Activated CD4-positive, alpha-beta memory T cell treated with anti-CD3 and anti-CD28 coated beads, Interleukin-2, amount 10 ng/mL, durations not matched to agents 7 days and 5 days (primary cell): Measurements from ENCODE around the gene CDK18. TPM values are rescaled to one million over a fixed set of nuclear protein-coding genes. Genes with fewer than 3 reads are reported as not detected.

Source experiments
- CTCF ChIA-PET: fragments of 350-600 bp; sonication (Branson Sonifier 250); formaldehyde crosslinking; loops from one replicate; lab custom pipeline; 2021; ENCODE audit warnings: antibody characterized with exemption, inconsistent platforms; lab: Charles Lee
- POLR2A ChIA-PET: fragments of 350-600 bp; sonication (Branson Sonifier 250); formaldehyde crosslinking; loops from one replicate; lab custom pipeline; 2021; ENCODE audit warnings: antibody characterized with exemption; lab: Charles Lee
- DNase-seq: peaks from one replicate; pipeline ENCODE4 v3.0.0-alpha.2; 2020
- H3K27ac Mint-ChIP-seq: one replicate; pipeline ENCODE4 v1.8.0; 2021; ENCODE audit warnings: mild to moderate bottlenecking, mixed read lengths
- H3K27me3 Mint-ChIP-seq: one replicate; pipeline ENCODE4 v1.8.0; 2021; ENCODE audit warnings: mixed read lengths
- H3K36me3 Mint-ChIP-seq: one replicate; pipeline ENCODE4 v1.8.0; 2021; ENCODE audit warnings: low read depth, mixed read lengths
- H3K4me1 Mint-ChIP-seq: one replicate; pipeline ENCODE4 v1.8.0; 2021; ENCODE audit warnings: mixed read lengths
- H3K4me3 Mint-ChIP-seq: one replicate; pipeline ENCODE4 v1.8.0; 2021; ENCODE audit warnings: mild to moderate bottlenecking, mixed read lengths
- H3K9me3 Mint-ChIP-seq: one replicate; pipeline ENCODE4 v1.8.0; 2021; ENCODE audit warnings: mixed read lengths
- total RNA-seq, 2 experiments: library from RNA; stranded (reverse); gene quantifications; one replicate each; pipeline ENCODE4 v1.2.3, GENCODE V29; 2021

Gene CDK18
- total RNA-seq, 2 experiments from 2014 or later: 1.1 to 1.4 TPM

- peaks cover 16% of the 10 kb centered on the region for H3K27me3 Mint-ChIP-seq
These were observed 72.6 kb downstream of the CDK18 start for GRCh38 chr1:205576805-205577761.

GRCh38 chr1:205577874-205578658 lies 73.6 kb downstream of the CDK18 start:
- Mint-ChIP-seq H3K4me1 (no peaks in the 10 kb centered on the region), H3K27me3 (peaks cover 10% of the 10 kb centered on the region), H3K36me3 (no peaks in the 10 kb centered on the region), H3K27ac (no peak overlapping the region), H3K9me3 (no peaks in the 10 kb centered on the region), H3K4me3 (no peak overlapping the region)
- CTCF ChIA-PET: interaction anchor here (0.7 kb wide), 1 partner anchor 14 kb away, joined by 3 read pairs; no protein-coding TSS in a partner anchor
- POLR2A ChIA-PET: no interaction called here
- no peak for DNase-seq

More at GRCh38 chr1:205576805-205577761, 72.6 kb downstream of the CDK18 start:
- no peak for DNase-seq
- Mint-ChIP-seq H3K36me3 (no peaks in the 10 kb centered on the region), H3K4me3 (no peak overlapping the region), H3K27ac (no peak overlapping the region), H3K4me1 (no peaks in the 10 kb centered on the region), H3K9me3 (no peaks in the 10 kb centered on the region)
- ChIA-PET POLR2A (no interaction called here), CTCF (no interaction called here)

- Mint-ChIP-seq H3K27ac (no peak overlapping the region), H3K27me3 (peaks cover 13% of the 10 kb centered on the region), H3K9me3 (no peaks in the 10 kb centered on the region), H3K4me1 (no peaks in the 10 kb centered on the region), H3K4me3 (no peak overlapping the region), H3K36me3 (no peaks in the 10 kb centered on the region)
- ChIA-PET CTCF (interaction anchor here (0.7 to 1.7 kb wide), 2 partner anchors 13 kb away, joined by 3 to 6 read pairs; no protein-coding TSS in a partner anchor), POLR2A (no interaction called here)
- DNase-seq: no peak
These were observed 74.5 kb downstream of the CDK18 start for GRCh38 chr1:205578780-205579571.

GRCh38 chr1:205579711-205580110 lies 75.2 kb downstream of the CDK18 start:
- Mint-ChIP-seq H3K27ac (no peak overlapping the region), H3K4me3 (no peak overlapping the region), H3K36me3 (no peaks in the 10 kb centered on the region), H3K4me1 (no peaks in the 10 kb centered on the region), H3K9me3 (no peaks in the 10 kb centered on the region), H3K27me3 (peaks cover 13% of the 10 kb centered on the region)
- no peak for DNase-seq
- CTCF ChIA-PET: interaction anchor here (1.7 kb wide), 1 partner anchor 12 kb away, joined by 6 read pairs; no protein-coding TSS in a partner anchor
- POLR2A ChIA-PET: no interaction called here

- no peaks in the 10 kb centered on the region for H3K36me3 Mint-ChIP-seq
- CTCF ChIA-PET: interaction anchor here (1.7 kb wide), 1 partner anchor 12 kb away, joined by 6 read pairs; no protein-coding TSS in a partner anchor
- POLR2A ChIA-PET: no interaction called here
- DNase-seq: no peak
- no peaks in the 10 kb centered on the region for H3K4me1 Mint-ChIP-seq
- no peak overlapping the region for H3K27ac Mint-ChIP-seq
- H3K4me3 Mint-ChIP-seq: no peak overlapping the region
- no peaks in the 10 kb centered on the region for H3K9me3 Mint-ChIP-seq
- peaks cover 13% of the 10 kb centered on the region for H3K27me3 Mint-ChIP-seq
These were observed 75.9 kb downstream of the CDK18 start for GRCh38 chr1:205580140-205580922.

- H3K9me3 Mint-ChIP-seq: no peaks in the 10 kb centered on the region
- H3K4me3 Mint-ChIP-seq: no peak overlapping the region
- ChIA-PET POLR2A (no interaction called here), CTCF (interaction anchor here (1.3 kb wide), 1 partner anchor 76 kb away, joined by 3 read pairs; no protein-coding TSS in a partner anchor)
- H3K27ac Mint-ChIP-seq: no peak overlapping the region
- DNase-seq: no peak
- H3K27me3 Mint-ChIP-seq: peaks cover 13% of the 10 kb centered on the region
- no peaks in the 10 kb centered on the region for H3K4me1 Mint-ChIP-seq
- H3K36me3 Mint-ChIP-seq: no peaks in the 10 kb centered on the region
These were observed 76.4 kb downstream of the CDK18 start for GRCh38 chr1:205580923-205581180.

- no peak overlapping the region for H3K27ac Mint-ChIP-seq
- CTCF ChIA-PET: interaction anchor here (1.3 kb wide), 1 partner anchor 76 kb away, joined by 3 read pairs; no protein-coding TSS in a partner anchor
- no peaks in the 10 kb centered on the region for H3K4me1 Mint-ChIP-seq
- POLR2A ChIA-PET: no interaction called here
- peaks cover 13% of the 10 kb centered on the region for H3K27me3 Mint-ChIP-seq
- H3K9me3 Mint-ChIP-seq: no peaks in the 10 kb centered on the region
- no peak for DNase-seq
- H3K4me3 Mint-ChIP-seq: no peak overlapping the region
- no peaks in the 10 kb centered on the region for H3K36me3 Mint-ChIP-seq
These were observed 77.0 kb downstream of the CDK18 start for GRCh38 chr1:205581321-205581980.

- Mint-ChIP-seq H3K27me3 (peaks cover 13% of the 10 kb centered on the region), H3K27ac (no peak overlapping the region), H3K9me3 (no peaks in the 10 kb centered on the region), H3K36me3 (no peaks in the 10 kb centered on the region), H3K4me3 (no peak overlapping the region), H3K4me1 (no peaks in the 10 kb centered on the region)
- no peak for DNase-seq
- CTCF ChIA-PET: interaction anchor here (1.3 kb wide), 1 partner anchor 75 kb away, joined by 3 read pairs; no protein-coding TSS in a partner anchor
- POLR2A ChIA-PET: no interaction called here
These were observed 77.6 kb downstream of the CDK18 start for GRCh38 chr1:205582046-205582445.

Other genes starting within 250 kb of the CDK18 start
- 10 to 100 TPM; 12.4 to 13.0 TPM for gene NUAK2, start 182.9 kb upstream of the CDK18 start, total RNA-seq
- gene KLHDC8A, start 147.7 kb upstream of the CDK18 start, total RNA-seq: not detected
- gene LEMD1, start 82.6 kb upstream of the CDK18 start, total RNA-seq: 1 to 10 TPM; 1.1 to 2.2 TPM
- under 1 TPM; 0.55 to 0.65 TPM for gene BLACAT1, start 48.6 kb upstream of the CDK18 start, total RNA-seq
- gene ELK4, start 127.3 kb downstream of the CDK18 start, total RNA-seq: 10 to 100 TPM; 80.6 to 83.0 TPM
- gene SLC45A3, start 175.8 kb downstream of the CDK18 start, total RNA-seq: under 1 TPM in 1 of 2 experiments, not detected in 1; 0.18 TPM
- gene NUCKS1, start 245.5 kb downstream of the CDK18 start, total RNA-seq: 100 to 1,000 TPM; 163 to 185 TPM